HG02759 (cell line): ENCODE results near the gene LDLR.

Source experiments
- ATAC-seq: cut with Tn5 transposase; IDR thresholded peaks from one replicate; pipeline ENCODE4 v1.9.1; 2021; ENCODE audit warnings: mild to moderate bottlenecking, moderate library complexity; ENCODE audit not compliant: unreplicated experiment

Gene LDLR

DNA sequence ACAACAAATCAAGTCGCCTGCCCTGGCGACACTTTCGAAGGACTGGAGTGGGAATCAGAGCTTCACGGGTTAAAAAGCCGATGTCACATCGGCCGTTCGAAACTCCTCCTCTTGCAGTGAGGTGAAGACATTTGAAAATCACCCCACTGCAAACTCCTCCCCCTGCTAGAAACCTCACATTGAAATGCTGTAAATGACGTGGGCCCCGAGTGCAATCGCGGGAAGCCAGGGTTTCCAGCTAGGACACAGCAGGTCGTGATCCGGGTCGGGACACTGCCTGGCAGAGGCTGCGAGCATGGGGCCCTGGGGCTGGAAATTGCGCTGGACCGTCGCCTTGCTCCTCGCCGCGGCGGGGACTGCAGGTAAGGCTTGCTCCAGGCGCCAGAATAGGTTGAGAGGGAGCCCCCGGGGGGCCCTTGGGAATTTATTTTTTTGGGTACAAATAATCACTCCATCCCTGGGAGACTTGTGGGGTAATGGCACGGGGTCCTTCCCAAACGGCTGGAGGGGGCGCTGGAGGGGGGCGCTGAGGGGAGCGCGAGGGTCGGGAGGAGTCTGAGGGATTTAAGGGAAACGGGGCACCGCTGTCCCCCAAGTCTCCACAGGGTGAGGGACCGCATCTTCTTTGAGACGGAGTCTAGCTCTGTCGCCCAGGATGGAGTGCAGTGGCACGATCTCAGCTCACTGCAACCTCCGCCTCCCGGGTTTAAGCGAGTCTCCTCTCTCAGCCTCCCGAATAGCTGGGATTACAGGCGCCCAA, at the start of gene LDLR:
LDLR (plus strand) TSS at position 210 of the 760 bp plus-strand sequence; CDS start at position 296, 86 bp downstream.
- ATAC-seq = no peak

DNA sequence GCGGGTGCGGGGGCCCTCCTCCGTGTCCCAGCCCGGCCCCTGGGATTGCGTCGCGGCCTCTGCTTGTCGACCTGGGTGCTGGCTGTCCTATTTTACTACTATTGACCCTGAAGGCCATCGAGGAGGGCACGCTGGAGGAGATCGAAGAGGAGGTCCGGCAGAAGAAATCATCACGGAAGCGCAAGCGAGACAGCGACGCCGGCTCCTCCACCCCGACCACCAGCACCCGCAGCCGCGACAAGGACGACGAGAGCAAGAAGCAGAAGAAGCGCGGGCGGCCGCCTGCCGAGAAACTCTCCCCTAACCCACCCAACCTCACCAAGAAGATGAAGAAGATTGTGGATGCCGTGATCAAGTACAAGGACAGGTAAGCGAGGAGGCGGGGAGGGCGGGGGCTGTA, 48.1 kb upstream of the LDLR start:
- no peak for ATAC-seq

DNA sequence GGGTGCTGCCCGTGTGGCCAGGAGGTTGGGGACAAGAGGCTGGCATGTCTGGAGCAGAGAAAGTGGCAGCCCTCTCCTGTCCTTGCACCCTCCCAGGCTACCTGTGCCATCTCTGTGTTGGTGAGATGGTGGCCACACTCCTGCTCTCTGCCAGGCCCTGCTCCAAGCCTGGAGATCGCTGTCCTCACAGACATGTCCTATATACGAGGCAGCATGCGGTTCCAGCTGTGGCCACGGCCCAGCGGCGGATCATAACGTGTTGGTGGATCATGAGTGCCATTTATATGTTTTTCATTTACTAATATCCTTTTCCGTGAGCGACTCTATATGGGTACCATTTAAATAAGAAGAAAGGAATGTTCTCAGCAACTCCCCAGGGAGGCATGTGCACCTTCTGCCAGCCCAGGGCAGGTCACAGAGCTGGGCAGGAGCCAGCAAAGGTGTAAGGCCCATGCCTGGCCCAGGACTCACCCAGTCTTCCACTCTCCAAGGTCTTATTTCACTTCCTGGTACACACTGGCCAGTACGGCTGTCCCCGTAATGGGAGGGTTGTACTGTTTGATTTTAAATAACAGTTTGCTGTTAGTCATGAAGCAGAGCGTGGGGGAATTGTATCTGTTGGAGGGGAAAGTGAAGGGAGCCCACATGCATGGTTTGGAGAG, 47.2 kb upstream of the LDLR start:
- ATAC-seq = no peak

DNA sequence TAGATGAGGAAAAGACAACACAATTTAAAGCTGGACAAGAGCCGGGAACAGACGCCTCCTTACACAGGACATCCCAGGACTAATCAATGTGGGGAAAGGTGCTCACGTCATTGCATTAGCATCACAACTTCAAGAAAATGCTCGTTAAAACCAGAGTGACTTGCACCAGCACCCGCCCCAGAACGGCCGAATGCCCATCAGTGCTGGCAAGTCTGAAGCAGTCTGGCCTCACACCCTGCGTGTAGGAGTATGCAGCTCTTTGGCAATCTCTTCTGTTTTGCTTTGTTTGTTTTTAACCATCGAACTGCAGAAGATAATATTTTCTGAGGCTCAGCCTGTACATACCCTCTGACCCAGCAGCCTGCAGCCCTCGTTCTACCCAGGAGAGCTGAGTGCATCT, 44.8 kb upstream of the LDLR start:
- no peak for ATAC-seq

DNA sequence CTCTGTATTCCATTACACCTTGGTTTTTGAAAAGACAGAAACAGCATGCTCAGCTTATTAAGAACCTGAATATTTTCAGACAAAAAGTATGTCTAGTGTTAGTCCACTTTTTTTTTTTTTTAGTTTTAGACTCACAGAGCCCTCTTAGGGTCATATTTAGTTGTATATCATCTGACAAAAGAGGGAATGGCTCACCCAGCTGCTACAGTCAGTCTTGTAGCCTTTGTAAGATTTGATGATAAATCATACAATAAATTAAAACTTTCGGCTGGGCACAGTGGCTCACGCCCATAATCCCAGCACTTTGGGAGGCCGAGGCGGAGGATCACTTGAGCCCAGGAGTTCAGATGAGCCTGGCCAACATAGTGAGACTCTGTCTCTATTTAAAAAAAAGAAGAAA, 43.7 kb upstream of the LDLR start:
- ATAC-seq = no peak

DNA sequence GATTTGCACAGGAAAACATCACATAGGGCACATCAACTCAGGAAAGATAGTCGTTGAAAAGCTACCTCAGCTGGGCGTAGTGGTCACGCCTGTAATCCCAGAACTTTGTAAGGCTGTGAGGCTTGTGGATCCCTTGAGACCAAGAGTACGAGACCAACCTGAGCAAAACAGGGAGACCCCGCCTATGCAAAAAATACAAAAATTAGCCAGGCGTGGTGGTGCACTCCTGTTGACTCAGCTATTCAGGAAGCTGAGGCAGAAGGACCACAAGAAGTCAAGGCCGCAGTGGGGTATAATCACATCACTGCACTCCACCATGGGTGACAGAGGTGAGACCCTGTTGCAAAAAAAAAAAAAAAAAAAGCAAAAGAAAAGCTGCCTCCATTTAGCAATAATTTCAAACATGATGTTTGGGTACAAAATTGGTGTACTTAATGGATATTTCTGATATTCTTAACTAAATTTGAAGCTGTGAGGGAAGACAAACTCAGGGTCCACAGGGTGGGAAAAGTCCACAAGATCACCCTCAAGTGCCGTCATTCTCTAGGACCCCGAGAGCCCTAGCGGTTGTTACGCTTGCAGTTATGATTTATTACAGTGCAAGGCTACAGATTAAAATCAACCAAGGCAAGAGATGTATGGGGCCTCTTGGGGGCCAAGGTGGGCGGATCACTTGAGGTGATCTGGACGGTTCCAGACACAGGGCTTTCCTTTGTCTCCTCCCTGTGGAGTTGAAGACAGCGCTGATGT, 42.5 kb upstream of the LDLR start:
- ATAC-seq = peak; percentile 45

- ATAC-seq = no peak
Observed at GRCh38 chr19:11047866-11048265, 41.4 kb upstream of the LDLR start.

DNA sequence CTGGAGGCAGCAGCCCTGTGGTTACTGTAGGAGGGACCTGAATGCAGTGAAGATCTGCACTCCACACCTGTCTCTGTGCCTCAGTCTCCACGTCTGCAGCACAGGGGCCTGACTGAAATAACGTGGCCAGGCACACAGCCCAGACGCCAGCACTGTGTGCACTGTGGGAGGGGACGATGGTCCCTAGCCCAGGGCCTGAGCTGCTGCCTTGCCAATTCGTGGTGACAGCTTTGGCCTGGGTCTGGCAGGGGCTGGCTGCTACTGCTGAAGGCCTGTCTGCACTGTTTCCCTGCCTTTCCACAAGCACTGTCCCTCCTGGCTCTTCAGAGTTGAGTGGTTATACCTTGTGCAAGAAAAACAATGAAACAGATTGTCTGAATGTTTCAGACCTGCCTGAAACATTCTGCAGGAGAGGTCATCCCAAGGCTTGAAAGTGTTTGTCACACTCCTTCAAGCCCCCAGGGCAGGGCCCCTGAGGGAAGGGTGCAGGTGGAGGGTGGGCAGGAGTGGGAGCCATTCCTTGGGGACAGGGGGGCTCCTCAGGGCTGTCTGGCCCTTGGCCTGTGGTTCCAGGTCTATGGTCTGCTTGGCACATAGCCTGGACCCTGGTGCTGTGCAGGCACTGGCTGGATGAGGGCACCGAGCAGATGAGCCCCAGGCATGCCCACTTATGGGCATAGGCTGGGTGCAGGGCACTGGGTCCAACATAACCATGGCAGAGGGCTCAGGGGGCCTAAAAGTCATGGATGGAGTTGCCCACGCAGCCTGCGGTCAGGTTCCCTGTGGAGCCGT, 38.7 kb upstream of the LDLR start:
- no peak for ATAC-seq

GRCh38 chr19:11053817-11054195, 35.5 kb upstream of the LDLR start:
- no peak for ATAC-seq

DNA sequence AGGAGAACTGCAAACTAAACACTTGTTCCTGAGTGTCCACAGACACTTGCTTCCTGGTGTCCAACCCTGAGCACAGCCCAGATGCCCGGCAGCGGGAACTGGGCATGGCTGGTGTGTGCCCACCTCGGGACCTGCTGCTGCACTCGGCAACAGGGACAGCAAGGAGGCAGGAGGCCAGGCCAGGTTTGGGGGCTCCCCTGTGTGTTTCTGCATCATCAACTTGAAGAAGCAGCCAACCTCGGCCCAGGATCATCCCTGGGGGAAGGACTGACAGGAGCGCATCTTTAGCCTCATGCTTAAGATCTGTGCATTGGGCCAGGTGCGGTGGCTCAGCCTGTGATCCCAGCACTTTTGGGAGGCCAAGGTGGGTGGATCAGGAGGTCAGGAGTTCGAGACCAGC, 35.1 kb upstream of the LDLR start:
- no peak for ATAC-seq

DNA sequence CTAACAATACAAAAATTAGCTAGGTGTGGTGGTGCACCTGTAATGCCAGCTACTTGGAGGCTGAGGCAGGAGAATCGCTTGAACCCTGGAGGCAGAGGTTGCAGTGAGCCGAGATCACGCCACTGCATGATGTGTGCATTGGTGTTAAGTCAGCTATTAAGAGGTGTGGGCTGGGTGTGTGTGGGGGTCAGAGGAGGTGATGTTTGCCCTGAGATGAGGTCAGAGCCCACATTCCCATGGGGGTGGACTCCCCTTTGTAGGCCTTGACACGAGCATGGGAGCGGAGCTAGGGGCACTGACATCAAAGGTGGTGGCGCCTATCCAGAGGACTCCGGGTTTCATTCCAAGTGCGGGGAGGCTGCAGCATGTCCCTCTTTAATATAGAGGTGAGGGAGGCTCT, 34.6 kb upstream of the LDLR start:
- ATAC-seq = no peak

DNA sequence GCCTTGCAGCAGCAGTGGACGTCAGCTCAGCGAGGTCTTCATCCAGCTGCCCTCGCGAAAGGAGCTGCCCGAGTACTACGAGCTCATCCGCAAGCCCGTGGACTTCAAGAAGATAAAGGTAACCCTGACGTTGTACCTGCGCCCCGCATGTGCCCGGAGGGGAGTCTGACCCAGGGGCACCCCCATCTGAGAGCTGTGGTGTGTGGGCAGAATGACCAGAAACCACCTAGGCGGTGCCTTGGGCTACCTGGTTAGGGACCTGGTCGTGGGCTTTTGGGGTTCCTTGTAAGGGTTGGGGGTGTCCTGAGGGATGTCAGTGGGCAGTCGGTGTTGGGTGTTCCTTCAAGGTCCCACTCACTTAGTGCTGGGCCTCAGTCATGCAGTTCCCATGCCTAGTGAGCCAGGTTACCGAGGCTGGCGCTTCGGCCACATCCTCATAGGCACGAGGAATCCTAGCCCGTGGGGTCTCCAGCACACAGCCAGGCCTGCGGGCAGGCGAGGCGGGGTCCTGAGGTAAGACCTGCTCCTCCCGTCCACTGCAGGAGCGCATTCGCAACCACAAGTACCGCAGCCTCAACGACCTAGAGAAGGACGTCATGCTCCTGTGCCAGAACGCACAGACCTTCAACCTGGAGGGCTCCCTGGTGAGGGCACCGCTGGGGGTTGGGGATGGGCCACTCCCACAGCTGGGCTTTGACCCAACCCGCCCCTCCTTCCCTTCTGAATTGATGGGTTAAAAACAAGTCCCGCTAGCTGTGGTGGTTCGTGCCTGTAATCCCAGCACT, 30.8 kb upstream of the LDLR start:
- no peak for ATAC-seq

DNA sequence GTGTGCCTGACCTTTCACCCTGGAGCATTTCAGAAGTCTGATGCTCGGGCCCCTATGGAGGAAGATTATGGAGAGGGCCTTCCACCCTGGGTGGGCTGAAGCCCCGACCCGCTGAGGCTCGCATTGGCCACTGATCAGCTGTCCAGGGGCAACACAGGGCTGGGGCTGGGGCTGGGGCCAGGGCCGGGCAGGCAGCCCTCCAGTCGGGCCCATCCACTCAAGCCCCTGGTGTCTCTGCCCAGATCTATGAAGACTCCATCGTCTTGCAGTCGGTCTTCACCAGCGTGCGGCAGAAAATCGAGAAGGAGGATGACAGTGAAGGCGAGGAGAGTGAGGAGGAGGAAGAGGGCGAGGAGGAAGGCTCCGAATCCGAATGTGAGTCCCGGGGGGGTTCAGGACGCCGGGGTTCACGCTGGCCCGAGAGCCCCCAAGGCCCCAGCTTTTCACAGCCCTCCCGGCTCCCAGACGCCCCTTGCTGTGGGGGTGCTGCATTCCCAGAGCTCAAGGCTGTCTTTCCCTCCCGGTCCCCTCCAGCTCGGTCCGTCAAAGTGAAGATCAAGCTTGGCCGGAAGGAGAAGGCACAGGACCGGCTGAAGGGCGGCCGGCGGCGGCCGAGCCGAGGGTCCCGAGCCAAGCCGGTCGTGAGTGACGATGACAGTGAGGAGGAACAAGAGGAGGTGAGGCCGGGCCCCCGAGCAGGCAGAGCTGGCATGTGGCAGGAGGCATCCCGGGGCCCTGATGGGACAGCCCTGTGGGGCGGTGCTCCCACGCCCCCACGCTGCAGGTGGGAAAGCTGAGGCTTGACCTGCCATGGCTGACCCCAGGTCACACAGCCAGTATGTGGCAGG, 29.5 kb upstream of the LDLR start:
- ATAC-seq = no peak

GRCh38 chr19:11061952-11062351, 27.3 kb upstream of the LDLR start:
- no peak for ATAC-seq

- ATAC-seq = no peak
Observed at GRCh38 chr19:11063434-11063833, 25.8 kb upstream of the LDLR start.

GRCh38 chr19:11064831-11065303, 24.4 kb upstream of the LDLR start:
- no peak for ATAC-seq

DNA sequence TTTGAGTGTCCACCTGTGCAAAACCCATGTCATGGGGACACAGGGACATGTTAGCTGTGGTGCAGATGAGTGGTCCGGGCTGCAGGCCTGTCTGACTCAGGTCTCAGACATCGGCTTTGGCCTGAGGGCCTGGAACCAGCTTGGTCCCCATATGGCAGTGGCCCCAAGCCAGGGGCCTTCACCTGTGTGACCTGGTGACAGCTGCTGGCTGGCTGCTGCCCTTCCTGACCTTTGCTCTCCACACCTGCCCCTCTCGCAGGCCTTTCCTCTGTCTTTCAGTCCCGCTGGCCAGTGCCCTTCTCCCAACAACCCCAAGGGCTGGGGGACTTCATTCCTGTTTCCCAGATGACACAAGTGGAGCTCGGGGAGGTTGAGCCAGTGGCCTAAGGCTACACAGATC, 22.9 kb upstream of the LDLR start:
- ATAC-seq = no peak

DNA sequence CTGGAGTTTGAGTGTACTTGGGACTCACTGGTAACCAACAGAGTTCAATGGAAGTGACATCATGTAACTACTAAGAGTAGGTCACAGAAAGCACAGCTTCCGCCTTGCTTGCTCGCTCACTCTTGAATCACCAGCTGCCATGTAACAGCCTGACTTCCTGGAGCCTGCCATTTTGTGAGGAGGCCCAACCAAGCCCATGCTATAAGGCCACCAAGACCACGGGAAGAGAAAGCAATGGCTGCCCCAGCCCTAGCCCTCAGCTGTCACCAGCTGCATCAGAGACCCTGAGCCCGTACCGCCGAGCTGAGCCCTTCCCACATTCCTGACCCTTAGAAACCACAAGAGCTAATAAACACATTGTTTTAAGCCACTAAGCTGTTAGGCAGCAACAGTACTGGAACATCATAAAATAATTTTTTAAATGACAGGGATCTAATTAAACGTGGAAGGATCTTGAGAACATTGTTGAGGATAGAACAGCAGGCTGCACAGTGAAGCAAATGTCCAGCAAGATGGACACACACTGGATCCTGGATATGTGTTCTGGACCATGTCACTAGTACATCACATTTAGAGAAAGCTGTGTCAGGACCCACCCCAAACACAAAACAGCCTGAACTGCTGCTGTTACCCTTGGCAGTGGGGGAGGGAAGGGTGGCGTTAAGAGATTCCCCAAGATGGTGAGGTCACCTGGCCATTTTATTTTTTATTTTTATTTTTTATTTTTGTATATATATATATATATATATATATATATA, 21.7 kb upstream of the LDLR start:
- ATAC-seq = no peak

- no peak for ATAC-seq
Observed at GRCh38 chr19:11069561-11069960, 19.7 kb upstream of the LDLR start.
